OCI-LY3 (cell line): ENCODE data around the gene RAF1.

ENCODE experiments used
- H2AFZ ChIP-seq: fragments of 200-600, 300-600 bp; shearing (Covaris generic); 2 replicates; pipeline ENCODE4 v1.6.0; 2014; ENCODE audit warnings: antibody characterized with exemption, low read depth, low read length
- H3K27ac ChIP-seq: fragments of 200-600, 300-600 bp; sonication (generic); 2 replicates; pipeline ENCODE4 v1.5.1; 2014; ENCODE audit warnings: mild to moderate bottlenecking, low read length, moderate library complexity, mixed read lengths
- H3K27me3 ChIP-seq: fragments of 200-600, 300-600 bp; sonication (generic); 2 replicates; pipeline ENCODE4 v1.6.1; 2014; ENCODE audit warnings: low read depth, low read length, mixed read lengths
- H3K36me3 ChIP-seq: fragments of 200-600, 300-600 bp; sonication (generic); replicated peaks from 2 replicates; pipeline ENCODE3; 2014; ENCODE audit warnings: low read depth, low read length, mixed read lengths
- H3K4me1 ChIP-seq: fragments of 300-600, 200-600 bp; sonication (generic); 2 replicates; pipeline ENCODE4 v1.6.1; 2014; ENCODE audit warnings: low read length, mixed read lengths
- H3K4me2 ChIP-seq: fragments of 200-600, 300-600 bp; sonication (generic); 2 replicates; pipeline ENCODE4 v1.6.1; 2014; ENCODE audit warnings: low read length, mixed read lengths
- H3K4me3 ChIP-seq: fragments of 300-600, 200-600 bp; sonication (generic); 2 replicates; pipeline ENCODE4 v1.5.1; 2014; ENCODE audit warnings: antibody characterized with exemption, mild to moderate bottlenecking, low read length, moderate library complexity
- H3K79me2 ChIP-seq: fragments of 300-600, 200-600 bp; shearing (Covaris generic); 2 replicates; pipeline ENCODE4 v1.6.1; 2014; ENCODE audit warnings: mild to moderate bottlenecking, low read length, mixed read lengths
- H3K9ac ChIP-seq: fragments of 300-600, 200-600 bp; shearing (Covaris generic); 2 replicates; pipeline ENCODE4 v1.6.0; 2014; ENCODE audit warnings: mild to moderate bottlenecking, low read length, moderate library complexity
- H3K9me3 ChIP-seq: fragments of 200-600, 300-600 bp; shearing (Covaris generic); 2 replicates; pipeline ENCODE4 v1.6.1; 2014; ENCODE audit warnings: low read length, mixed read lengths; ENCODE audit not compliant: insufficient read depth
- H4K20me1 ChIP-seq: fragments of 200-600, 300-600 bp; sonication (generic); 2 replicates; pipeline ENCODE4 v1.6.1; 2016; ENCODE audit warnings: low read length, mixed read lengths; ENCODE audit not compliant: insufficient read depth
- EZH2phosphoT487 ChIP-seq: fragments of 200-600 bp; shearing (Covaris generic); IDR thresholded peaks from 2 replicates; pipeline ENCODE4 v1.6.1; 2018; ENCODE audit warnings: antibody characterized with exemption, mixed run types, low read depth
- TF ChIP-seq, protein P1 (sequence below): fragments of 200-600, 300-600 bp; sonication (generic); IDR thresholded peaks from 2 replicates; pipeline ENCODE4 v1.5.1; 2014; ENCODE audit warnings: antibody characterized with exemption, low read length, low read depth

Gene RAF1

DNA sequence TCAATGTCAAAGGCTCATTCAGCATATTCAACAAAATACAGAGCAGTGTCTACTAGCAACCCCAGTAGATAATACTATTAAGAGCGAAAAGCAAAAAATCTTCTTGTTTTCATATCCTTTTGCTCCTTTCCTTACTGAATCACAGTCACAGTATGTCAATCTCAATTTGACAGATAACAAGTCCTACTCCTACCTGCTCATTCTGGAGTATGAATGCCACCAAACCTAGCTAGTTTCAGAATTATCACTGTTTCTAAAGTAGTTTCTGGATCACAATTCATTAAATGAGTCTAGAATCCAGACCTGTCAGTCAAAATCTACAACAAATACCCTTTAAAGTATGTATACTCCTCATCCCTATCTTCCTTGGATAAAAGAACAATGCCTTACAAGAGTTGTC, 55.5 kb downstream of the RAF1 start:
- Histone ChIP-seq H3K36me3 (peaks cover 40% of the 10 kb centered on the region), H3K27ac (no peak overlapping the region), H3K4me3 (no peak overlapping the region), H3K4me2 (no peak overlapping the region), H3K27me3 (no peaks in the 10 kb centered on the region), H3K9me3 (no peaks in the 10 kb centered on the region), H3K9ac (no peak overlapping the region), H4K20me1 (peaks cover 3% of the 10 kb centered on the region; the same call in 1 of the 2 replicates), H2AFZ (no peak overlapping the region), H3K4me1 (no peaks in the 10 kb centered on the region), H3K79me2 (peaks cover 10% of the 10 kb centered on the region)
- TF ChIP-seq, protein P1, sequence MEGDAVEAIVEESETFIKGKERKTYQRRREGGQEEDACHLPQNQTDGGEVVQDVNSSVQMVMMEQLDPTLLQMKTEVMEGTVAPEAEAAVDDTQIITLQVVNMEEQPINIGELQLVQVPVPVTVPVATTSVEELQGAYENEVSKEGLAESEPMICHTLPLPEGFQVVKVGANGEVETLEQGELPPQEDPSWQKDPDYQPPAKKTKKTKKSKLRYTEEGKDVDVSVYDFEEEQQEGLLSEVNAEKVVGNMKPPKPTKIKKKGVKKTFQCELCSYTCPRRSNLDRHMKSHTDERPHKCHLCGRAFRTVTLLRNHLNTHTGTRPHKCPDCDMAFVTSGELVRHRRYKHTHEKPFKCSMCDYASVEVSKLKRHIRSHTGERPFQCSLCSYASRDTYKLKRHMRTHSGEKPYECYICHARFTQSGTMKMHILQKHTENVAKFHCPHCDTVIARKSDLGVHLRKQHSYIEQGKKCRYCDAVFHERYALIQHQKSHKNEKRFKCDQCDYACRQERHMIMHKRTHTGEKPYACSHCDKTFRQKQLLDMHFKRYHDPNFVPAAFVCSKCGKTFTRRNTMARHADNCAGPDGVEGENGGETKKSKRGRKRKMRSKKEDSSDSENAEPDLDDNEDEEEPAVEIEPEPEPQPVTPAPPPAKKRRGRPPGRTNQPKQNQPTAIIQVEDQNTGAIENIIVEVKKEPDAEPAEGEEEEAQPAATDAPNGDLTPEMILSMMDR, result no peak
- no peak for TF ChIP-seq EZH2phosphoT487

DNA sequence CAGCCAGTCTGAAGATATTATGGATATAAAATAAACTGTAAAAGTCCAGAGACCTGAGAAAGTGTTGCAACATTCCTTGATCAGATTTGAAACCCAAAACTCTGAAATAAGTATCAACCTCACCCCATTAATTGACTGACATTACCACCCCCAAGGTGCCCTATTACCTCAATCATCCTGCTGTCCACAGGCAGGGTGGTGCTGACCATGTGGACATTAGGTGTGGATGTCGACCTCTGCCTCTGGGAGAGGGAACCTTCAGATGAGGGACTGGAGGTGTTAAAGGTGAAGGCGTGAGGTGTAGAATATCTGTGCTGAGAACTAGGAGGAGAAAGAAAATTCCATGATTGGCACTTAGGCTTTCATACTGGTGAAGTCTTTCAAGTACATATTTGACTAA, 59.9 kb downstream of the RAF1 start:
- no peak overlapping the region for H3K4me2 ChIP-seq
- TF ChIP-seq EZH2phosphoT487, result no peak
- TF ChIP-seq, protein P1, result no peak
- no peak overlapping the region for H3K9ac ChIP-seq
- H4K20me1 ChIP-seq, result no peaks in the 10 kb centered on the region
- H3K27ac ChIP-seq, result no peak overlapping the region
- H3K4me1 ChIP-seq, result no peaks in the 10 kb centered on the region
- peaks cover 62% of the 10 kb centered on the region for H3K36me3 ChIP-seq
- H3K27me3 ChIP-seq, result no peaks in the 10 kb centered on the region
- no peak overlapping the region for H2AFZ ChIP-seq
- no peaks in the 10 kb centered on the region for H3K79me2 ChIP-seq
- no peaks in the 10 kb centered on the region for H3K9me3 ChIP-seq
- no peak overlapping the region for H3K4me3 ChIP-seq

DNA sequence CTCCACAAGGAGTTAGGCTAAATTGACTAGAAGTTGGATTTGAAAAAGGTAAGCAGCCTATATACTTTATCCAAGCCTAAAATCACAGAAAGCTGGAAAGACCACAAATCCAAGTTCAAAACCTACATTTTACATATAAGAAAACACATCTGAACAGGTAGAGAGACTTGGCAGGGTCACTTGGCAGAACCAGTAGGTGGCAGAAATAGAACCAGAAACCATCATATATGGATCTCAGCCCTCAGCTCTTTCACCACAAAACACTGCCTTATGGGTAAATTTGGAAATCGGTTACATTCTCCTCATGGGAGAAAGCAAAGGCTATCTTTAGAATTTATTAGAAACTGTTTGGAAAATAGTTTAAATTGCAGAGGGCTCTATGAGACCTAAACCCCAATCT, 62.8 kb downstream of the RAF1 start:
- no peaks in the 10 kb centered on the region for H3K79me2 ChIP-seq
- H3K9me3 ChIP-seq, result no peaks in the 10 kb centered on the region
- TF ChIP-seq, protein P1, result no peak
- TF ChIP-seq EZH2phosphoT487, result no peak
- no peak overlapping the region for H2AFZ ChIP-seq
- no peaks in the 10 kb centered on the region for H3K27me3 ChIP-seq
- no peaks in the 10 kb centered on the region for H3K4me1 ChIP-seq
- H3K4me3 ChIP-seq, result no peak overlapping the region
- H3K4me2 ChIP-seq, result no peak overlapping the region
- no peaks in the 10 kb centered on the region for H4K20me1 ChIP-seq
- H3K36me3 ChIP-seq, result peaks cover 59% of the 10 kb centered on the region
- H3K9ac ChIP-seq, result no peak overlapping the region
- no peak overlapping the region for H3K27ac ChIP-seq

DNA sequence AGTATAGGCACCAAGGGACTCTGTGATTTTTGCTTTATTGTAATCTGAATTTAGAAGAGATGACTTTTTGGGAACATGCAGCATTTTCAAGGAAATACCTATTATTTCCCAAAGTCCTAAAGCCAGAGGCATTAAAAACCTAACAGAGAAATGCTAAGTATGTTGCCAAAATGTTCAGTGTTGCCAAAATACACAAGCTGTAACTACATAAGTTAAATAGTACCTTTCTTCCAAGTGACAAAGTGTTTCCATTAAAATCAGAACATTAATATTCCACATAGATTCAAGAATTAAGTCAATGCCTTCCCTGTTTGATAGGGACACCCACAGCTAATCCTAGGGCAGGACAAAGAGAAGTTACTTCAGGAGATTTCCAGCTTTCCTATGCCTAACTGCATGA, 65.0 kb downstream of the RAF1 start:
- H3K4me1 ChIP-seq, result no peaks in the 10 kb centered on the region
- no peak overlapping the region for H2AFZ ChIP-seq
- H3K27ac ChIP-seq, result no peak overlapping the region
- no peaks in the 10 kb centered on the region; the same call in 1 of the 2 replicates for H4K20me1 ChIP-seq
- TF ChIP-seq, protein P1, result no peak
- no peak for TF ChIP-seq EZH2phosphoT487
- no peak overlapping the region for H3K4me3 ChIP-seq
- H3K27me3 ChIP-seq, result no peaks in the 10 kb centered on the region
- H3K9me3 ChIP-seq, result no peaks in the 10 kb centered on the region
- H3K79me2 ChIP-seq, result no peaks in the 10 kb centered on the region; the same call in 1 of the 2 replicates
- H3K4me2 ChIP-seq, result no peak overlapping the region
- H3K36me3 ChIP-seq, result peaks cover 56% of the 10 kb centered on the region
- H3K9ac ChIP-seq, result no peak overlapping the region
